H1 (cell line): ENCODE results near the gene TMPRSS11B. TPM values are rescaled to one million over a fixed set of nuclear protein-coding genes. Genes with fewer than 3 reads are reported as not detected.

Experiments
- CTCF ChIA-PET: fragments of 300-600 bp; sonication (Branson Sonifier 250); formaldehyde crosslinking; loops from one replicate; lab custom pipeline; 2021; ENCODE audit not compliant: partially characterized antibody; lab: Charles Lee
- POLR2A ChIA-PET: fragments of 300-600 bp; sonication (Branson Sonifier 250); formaldehyde crosslinking; loops from one replicate; lab custom pipeline; 2021; ENCODE audit warnings: inconsistent platforms; ENCODE audit not compliant: partially characterized antibody; lab: Charles Lee
- DNase-seq, 2 experiments: peaks; one replicate each; pipeline versions ENCODE4 v3.0.0 to v3.0.0-alpha.2; 2010 to 2022; ENCODE audit warnings: low spot score in 2 of 2, low read depth in 1 of 2, mixed read lengths in 1 of 2
- FAIRE-seq: peaks from 2 replicates; lab custom pipeline; 2011; peaks lifted over from hg19 to GRCh38; lab: Jason Lieb, UNC
- H2AFZ ChIP-seq: 2 replicates; pipeline ENCODE4 v1.8.1; 2012; ENCODE audit warnings: low read length, inconsistent platforms
- H2AK5ac ChIP-seq: 2 replicates; pipeline ENCODE4 v1.6.1; 2013; ENCODE audit warnings: low read depth, low read length
- H2BK120ac ChIP-seq: replicated peaks from 2 replicates; pipeline ENCODE3; 2013; ENCODE audit warnings: low read depth, low read length, inconsistent platforms
- H2BK12ac ChIP-seq: 2 replicates; pipeline ENCODE4 v1.6.1; 2013; ENCODE audit warnings: low read depth, low read length
- H2BK15ac ChIP-seq: 2 replicates; pipeline ENCODE4 v1.6.1; 2013; ENCODE audit warnings: low read length
- H2BK20ac ChIP-seq: 2 replicates; pipeline ENCODE4 v1.6.1; 2013; ENCODE audit warnings: low read length
- H2BK5ac ChIP-seq: 2 replicates; pipeline ENCODE4 v1.6.1; 2013; ENCODE audit warnings: low read depth, low read length
- H3K14ac ChIP-seq: 2 replicates; pipeline ENCODE4 v1.6.1; 2013; ENCODE audit warnings: inconsistent platforms; ENCODE audit not compliant: insufficient read length
- H3K18ac ChIP-seq: 2 replicates; pipeline ENCODE4 v1.6.1; 2013; ENCODE audit warnings: low read length; ENCODE audit errors: extremely low read depth
- H3K23ac ChIP-seq: 2 replicates; pipeline ENCODE4 v1.6.1; 2013; ENCODE audit warnings: inconsistent platforms; ENCODE audit not compliant: insufficient read length
- H3K23me2 ChIP-seq: 2 replicates; pipeline ENCODE4 v1.6.1; 2013; ENCODE audit warnings: low read depth, low read length
- H3K27ac ChIP-seq: 2 replicates; pipeline ENCODE4 v1.6.1; 2011; ENCODE audit warnings: low read depth, low read length, inconsistent platforms
- H3K27me3 ChIP-seq, 4 experiments: replicated peaks in 1 of 4; 1 replicate in 1 of 4; 2 replicates in 3 of 4; pipeline versions ENCODE4 v1.6.1 to v1.8.1; 2011 to 2013; ENCODE audit warnings: low read length in 3 of 4, mild to moderate bottlenecking in 3 of 4, inconsistent platforms in 2 of 4, mixed read lengths in 2 of 4, moderate library complexity in 1 of 4; ENCODE audit not compliant: control insufficient read depth in 3 of 4, insufficient read depth in 3 of 4; ENCODE audit errors: extremely low read depth in 1 of 4
- H3K36me3 ChIP-seq, 4 experiments: 2 replicates each; pipeline versions ENCODE4 v1.6.1 to v1.8.1; 2011 to 2013; ENCODE audit warnings: mild to moderate bottlenecking in 4 of 4, low read length in 3 of 4, moderate library complexity in 2 of 4, control low read depth in 1 of 4, inconsistent platforms in 1 of 4; ENCODE audit not compliant: insufficient read depth in 4 of 4, control insufficient read depth in 2 of 4
- H3K4ac ChIP-seq: replicated peaks from 2 replicates; pipeline ENCODE3; 2013; ENCODE audit warnings: low read length, low read depth, mixed read lengths, inconsistent platforms; ENCODE audit not compliant: insufficient read length
- H3K4me1 ChIP-seq, 4 experiments: replicated peaks in 1 of 4; 1 replicate in 1 of 4; 2 replicates in 3 of 4; pipeline versions ENCODE4 v1.6.1 to v1.8.1; 2011 to 2013; ENCODE audit warnings: low read length in 3 of 4, inconsistent platforms in 2 of 4, mixed read lengths in 1 of 4; ENCODE audit not compliant: insufficient read depth in 4 of 4, control insufficient read depth in 3 of 4
- H3K4me2 ChIP-seq, 2 experiments: 2 replicates each; pipeline versions ENCODE4 v1.6.1 to v1.8.1; 2011 to 2013; ENCODE audit warnings: low read depth in 2 of 2, low read length in 2 of 2, control low read depth in 1 of 2, inconsistent platforms in 1 of 2, mild to moderate bottlenecking in 1 of 2; ENCODE audit not compliant: insufficient read depth in 1 of 2
- H3K4me3 ChIP-seq, 4 experiments: fragments of 200-600, 300-600 bp in 1 of 4; sonication (generic), shearing (Covaris generic), sonication (Bioruptor Twin) in 1 of 4; 2 replicates each; pipeline versions ENCODE4 v1.5.1 to v1.8.1; 2011 to 2016; ENCODE audit warnings: low read length in 4 of 4, low read depth in 3 of 4, control low read depth in 2 of 4, inconsistent platforms in 2 of 4, mild to moderate bottlenecking in 2 of 4, mixed read lengths in 1 of 4, moderate library complexity in 1 of 4; ENCODE audit not compliant: insufficient read depth in 2 of 4; ENCODE audit errors: extremely low read depth in 1 of 4
- H3K56ac ChIP-seq: replicated peaks from 2 replicates; pipeline ENCODE3; 2013; ENCODE audit warnings: low read depth, mild to moderate bottlenecking, mixed read lengths, low read length, inconsistent platforms; ENCODE audit not compliant: insufficient read length
- H3K79me1 ChIP-seq: 2 replicates; pipeline ENCODE4 v1.6.1; 2013; ENCODE audit warnings: low read depth, low read length, control low read depth
- H3K79me2 ChIP-seq, 2 experiments: 2 replicates each; pipeline versions ENCODE4 v1.6.1 to v1.8.1; 2012 to 2013; ENCODE audit warnings: low read length in 2 of 2, mild to moderate bottlenecking in 2 of 2, inconsistent platforms in 1 of 2; ENCODE audit not compliant: insufficient read depth in 2 of 2, control insufficient read depth in 1 of 2
- H3K9ac ChIP-seq, 4 experiments: replicated peaks in 1 of 4; 1 replicate in 1 of 4; 2 replicates in 3 of 4; pipeline versions ENCODE4 v1.6.1 to v1.8.1; 2011 to 2013; ENCODE audit warnings: low read depth in 3 of 4, low read length in 3 of 4, control low read depth in 2 of 4, mild to moderate bottlenecking in 2 of 4, moderate library complexity in 2 of 4, inconsistent platforms in 1 of 4; ENCODE audit errors: extremely low read depth in 1 of 4
- H3K9me3 ChIP-seq, 2 experiments: 2 replicates each; pipeline versions ENCODE4 v1.6.1 to v1.8.1; 2012 to 2013; ENCODE audit warnings: mild to moderate bottlenecking in 2 of 2, moderate library complexity in 2 of 2, control low read depth in 1 of 2, inconsistent platforms in 1 of 2, low read depth in 1 of 2, low read length in 1 of 2, mixed read lengths in 1 of 2; ENCODE audit not compliant: insufficient read depth in 2 of 2
- H4K20me1 ChIP-seq, 2 experiments: replicated peaks in 1 of 2; 2 replicates each; pipeline versions ENCODE3 to v1.8.1; 2011 to 2013; ENCODE audit warnings: inconsistent platforms in 2 of 2, low read length in 2 of 2, mild to moderate bottlenecking in 1 of 2; ENCODE audit not compliant: insufficient read depth in 2 of 2, control insufficient read depth in 1 of 2
- H4K5ac ChIP-seq: 2 replicates; pipeline ENCODE4 v1.6.1; 2013; ENCODE audit warnings: low read length, low read depth, mixed read lengths, inconsistent platforms; ENCODE audit not compliant: insufficient read length
- H4K8ac ChIP-seq: 2 replicates; pipeline ENCODE4 v1.8.0; 2013; ENCODE audit warnings: mild to moderate bottlenecking, moderate library complexity, low read length, inconsistent platforms; ENCODE audit not compliant: insufficient read depth; ENCODE audit errors: extremely low read depth
- H4K91ac ChIP-seq: replicated peaks from 2 replicates; pipeline ENCODE3; 2013; ENCODE audit warnings: low read length, mixed read lengths, inconsistent platforms; ENCODE audit not compliant: insufficient read length
- BRCA1 ChIP-seq: IDR thresholded peaks from 2 replicates; pipeline ENCODE4 v1.6.1; 2012; ENCODE audit warnings: low read depth, low read length, improper control_type of control experiment
- GTF2F1 ChIP-seq: IDR thresholded peaks from 2 replicates; pipeline ENCODE4 v1.6.1; 2012; ENCODE audit warnings: low read depth, low read length, improper control_type of control experiment, borderline replicate concordance
- SP2 ChIP-seq: IDR thresholded peaks from 2 replicates; pipeline ENCODE4 v1.6.1; 2012; ENCODE audit warnings: mild to moderate bottlenecking, low read length, inconsistent platforms
- WGBS, 2 experiments: shearing (Covaris generic) in 1 of 2; methylation state at CpG; one replicate each; pipeline versions ENCODE4 v1.1.6 to v1.1.7; 2013 to 2015; ENCODE audit warnings: low lambda C conversion rate in 2 of 2, mixed read lengths in 2 of 2, inconsistent platforms in 1 of 2, low coverage in 1 of 2, missing lambda C conversion rate in 1 of 2; ENCODE audit not compliant: insufficient replicate concordance in 2 of 2, insufficient coverage in 1 of 2, insufficient read length in 1 of 2; ENCODE audit errors: extremely low coverage in 1 of 2, missing lambda C conversion rate in 1 of 2; 5-methylcytosine and 5-hydroxymethylcytosine counted together
- polyA plus RNA-seq, 7 experiments: library from polyadenylated mRNA; depleted of rRNA in 3 of 7; stranded (reverse) in 5 of 7; unstranded in 2 of 7; fragments of >200 nt in 5 of 7; fragments of 200-250 nt in 2 of 7; gene quantifications; 1 replicate in 5 of 7; 2 replicates in 1 of 7; 4 replicates in 1 of 7; pipeline versions ENCODE4 v1.2.1 to v1.2.3, GENCODE V29; 2011 to 2013; ENCODE audit warnings: missing spikeins in 2 of 7, mixed read lengths in 2 of 7
- total RNA-seq: library from RNA; stranded (reverse); fragmentation: NEBNext Ultra II Directional; extraction: Animal tissue kit (Norgen Biotek cat#: 25700); gene quantifications from 2 replicates; pipeline ENCODE4 v1.2.1, GENCODE V29; 2021

TMPRSS11B gene
- total and polyA plus RNA-seq, 2 of the 8 experiments (the other 6 are each of a cell fraction or from before 2014, with no cell fraction given): not detected

GRCh38 chr4:68277627-68278026 is 32.1 kb upstream of the TMPRSS11B start:
- no peak overlapping the region for H2BK5ac ChIP-seq
- H3K9ac ChIP-seq: no peak overlapping the region
- H3K27me3 ChIP-seq: no peaks in the 10 kb centered on the region
- H3K23me2 ChIP-seq: no peaks in the 10 kb centered on the region
- H3K9me3 ChIP-seq: no peaks in the 10 kb centered on the region; a peak in 1 of 4 replicates
- no peak for FAIRE-seq
- no peak overlapping the region for H3K27ac ChIP-seq
- POLR2A ChIA-PET: no interaction called here
- no peak overlapping the region for H2AFZ ChIP-seq
- H2BK20ac ChIP-seq: no peak overlapping the region
- no peak overlapping the region for H3K23ac ChIP-seq
- peak overlapping the region; percentile 66 for H2BK120ac ChIP-seq
- H3K18ac ChIP-seq: no peak overlapping the region; the same call in 1 of the 2 replicates
- no peaks in the 10 kb centered on the region for H3K79me2 ChIP-seq
- peaks cover 2 to 15% (median 5%) of the 10 kb centered on the region in 4 experiments; a peak in 4 of 7 replicates for H3K4me1 ChIP-seq
- no peak overlapping the region for H3K56ac ChIP-seq
- no peak overlapping the region for H3K4me2 ChIP-seq
- no peak overlapping the region for H2BK12ac ChIP-seq
- H3K79me1 ChIP-seq: no peaks in the 10 kb centered on the region
- TF ChIP-seq BRCA1: no peak
- TF ChIP-seq GTF2F1: no peak
- TF ChIP-seq SP2: no peak
- TF ChIP-seq, all 59 proteins: peak for 0
- CTCF ChIA-PET: interaction anchor here (0.7 kb wide), 1 partner anchor 98 kb away, joined by 4 read pairs; no protein-coding TSS in a partner anchor
- Histone ChIP-seq H4K91ac (no peak overlapping the region), H2AK5ac (no peak overlapping the region), H4K8ac (no peak overlapping the region), H3K4me3 (no peak overlapping the region), H4K20me1 (no peaks in the 10 kb centered on the region), H3K14ac (no peak overlapping the region), H2BK15ac (no peak overlapping the region), H3K4ac (no peak overlapping the region), H3K36me3 (no peaks in the 10 kb centered on the region), H4K5ac (no peak overlapping the region)
- WGBS, 2 experiments: 70% methylated on average over 2 of the region's 2 CpGs; no CpG with 5 or more reads in 1 of the 2 experiments
- DNase-seq: no peak
